SK-N-SH treated with all-trans-retinoic acid at 6 μM for 48 hours (cell line): ENCODE results near the gene MIS18A.
"Not testable (repeated sequence)": the region's sequence is repeated elsewhere in the genome, so short reads cannot be mapped to it uniquely, and the experiment has no call there.

Source experiments
- PATZ1 ChIP-seq: fragments of 250-450 bp; sonication (Bioruptor Pico); IDR thresholded peaks from 2 replicates; pipeline ENCODE4 v1.8.0; 2020; ENCODE audit warnings: mild to moderate bottlenecking, moderate library complexity, borderline replicate concordance
- ZNF70 ChIP-seq: fragments of 450-650 bp; formaldehyde crosslinking; IDR thresholded peaks from 2 replicates; pipeline ENCODE4 v1.5.0; 2020; ENCODE audit warnings: mild to moderate bottlenecking, moderate library complexity

GRCh38 chr21:32265321-32265720 lies 13.5 kb downstream of the MIS18A start:
- TF ChIP-seq PATZ1 (CRISPR knock-in tag); ZNF70: not testable (repeated sequence)
